CD4-positive, alpha-beta T cell treated with Interleukin-4 for 1 hour (primary cell): ENCODE measurements around the gene CXCL12.

Source experiments
- DNase-seq, 2 donors: peaks; one replicate each; pipeline ENCODE4 v3.0.0-alpha.2; 2020 to 2022

The CXCL12 gene

GRCh38 chr10:44385026-44385695 lies at the start of gene CXCL12:
CXCL12 (minus strand) TSS chr10:44385097; CDS start chr10:44385005, 92 bp downstream.
- no peak for DNase-seq

DNA sequence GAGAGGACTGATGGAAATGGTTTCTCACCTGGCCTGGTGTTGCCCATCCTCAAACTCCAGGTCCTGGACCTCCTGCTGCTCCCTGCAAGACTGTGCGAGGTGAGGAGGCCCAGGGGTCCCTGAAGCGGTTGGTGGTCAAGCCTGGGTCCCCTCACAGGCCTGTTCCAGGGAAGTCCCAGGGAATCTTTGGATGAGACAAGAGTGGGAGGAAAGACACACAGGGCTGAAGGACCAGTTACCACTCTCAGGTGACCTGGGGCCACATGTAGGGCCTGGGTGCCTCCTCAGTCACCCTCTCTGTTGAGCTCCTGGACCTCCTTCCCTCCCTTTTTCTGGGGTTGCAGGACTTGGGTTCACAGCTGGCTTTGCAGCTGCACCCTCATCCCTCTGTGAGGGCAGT lies 42.6 kb upstream of the CXCL12 start:
- DNase-seq = no peak

DNA sequence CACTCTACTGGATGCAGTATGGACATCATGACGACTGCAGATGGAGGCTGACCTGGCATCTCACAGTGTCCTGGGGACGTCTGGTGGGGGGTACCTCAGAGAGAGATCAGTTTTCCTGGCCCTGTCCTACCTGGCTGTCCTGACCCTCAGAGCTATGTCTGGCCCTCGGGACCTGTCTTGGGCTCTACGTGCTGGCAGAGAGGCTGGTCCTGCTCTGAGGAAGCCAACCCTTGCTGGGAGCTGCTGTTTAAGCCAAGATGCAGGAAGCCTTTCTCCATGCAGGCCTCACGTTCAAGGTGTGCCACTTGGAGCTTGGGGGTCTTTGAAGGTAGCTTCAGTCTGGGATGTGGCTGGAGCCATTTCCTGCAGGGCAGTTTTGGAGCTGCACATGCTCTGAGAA lies 42.1 kb upstream of the CXCL12 start:
- no peak for DNase-seq

DNA sequence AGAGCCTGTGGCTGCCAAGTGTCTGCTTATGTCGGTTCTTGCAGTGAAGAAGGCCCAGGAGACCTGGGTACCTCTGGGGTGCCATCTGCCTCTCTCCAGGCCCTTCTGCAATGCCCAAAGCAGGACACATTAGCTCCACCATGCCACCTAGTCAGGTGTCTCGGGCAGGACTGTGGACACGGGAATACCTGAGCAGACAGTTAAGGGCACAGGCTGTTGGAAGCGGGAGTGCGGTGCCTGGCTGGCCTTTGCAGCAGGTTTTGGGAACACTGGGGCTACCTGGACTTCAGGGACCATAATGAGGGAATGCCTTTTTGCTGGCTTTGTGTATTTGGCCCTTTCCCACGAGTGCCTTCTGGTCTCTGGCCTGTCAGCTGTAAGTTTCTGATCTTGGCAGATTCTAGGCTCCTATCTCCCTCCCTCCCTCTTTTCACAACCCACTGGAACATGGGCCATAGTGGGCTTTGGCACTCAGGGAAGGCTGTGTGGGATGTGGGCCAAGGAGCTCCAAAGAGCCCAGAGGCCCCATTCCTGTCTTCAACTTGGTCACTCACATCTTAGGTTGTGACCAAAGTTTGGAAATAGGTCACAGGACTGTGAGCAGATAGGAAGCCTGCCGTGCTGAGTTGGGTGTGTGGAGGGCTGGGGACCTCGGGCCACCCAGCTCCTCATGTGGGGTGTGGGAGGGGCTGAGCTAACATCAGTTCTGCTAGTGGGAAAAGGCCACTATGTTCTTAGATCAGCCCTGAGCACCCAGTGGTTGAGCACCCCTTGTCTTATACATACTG lies 41.5 kb upstream of the CXCL12 start:
- no peak for DNase-seq

GRCh38 chr10:44425466-44425865 lies 40.6 kb upstream of the CXCL12 start:
- no peak for DNase-seq

GRCh38 chr10:44424957-44425356 lies 40.1 kb upstream of the CXCL12 start:
- no peak for DNase-seq

DNA sequence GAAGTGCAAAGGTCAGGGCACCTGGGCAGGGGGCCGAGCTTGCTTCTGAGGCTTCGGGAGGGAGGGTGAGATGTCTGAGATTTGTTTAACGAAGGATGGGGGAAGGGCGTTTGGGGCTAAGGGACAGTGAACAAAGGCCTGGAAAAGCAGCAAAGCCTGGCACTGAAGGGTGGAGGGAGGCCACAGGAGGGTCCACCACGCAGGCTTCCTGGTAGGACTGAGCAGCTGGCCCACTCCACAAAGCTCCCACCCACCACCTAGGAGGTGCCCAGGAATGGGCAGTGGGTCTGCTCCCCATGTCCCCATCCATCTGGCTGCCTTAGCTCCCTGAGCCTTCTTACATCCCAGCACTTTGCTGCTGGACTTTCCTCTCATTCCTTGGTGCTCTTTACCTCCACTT lies 39.4 kb upstream of the CXCL12 start:
- no peak for DNase-seq

- DNase-seq = no peak
Measured at GRCh38 chr10:44422570-44423101, 37.7 kb upstream of the CXCL12 start.

- DNase-seq = no peak
Measured at GRCh38 chr10:44422153-44422552, 37.3 kb upstream of the CXCL12 start.

GRCh38 chr10:44419790-44420549 lies 35.1 kb upstream of the CXCL12 start:
- no peak for DNase-seq

GRCh38 chr10:44418637-44419036 lies 33.7 kb upstream of the CXCL12 start:
- no peak for DNase-seq

DNA sequence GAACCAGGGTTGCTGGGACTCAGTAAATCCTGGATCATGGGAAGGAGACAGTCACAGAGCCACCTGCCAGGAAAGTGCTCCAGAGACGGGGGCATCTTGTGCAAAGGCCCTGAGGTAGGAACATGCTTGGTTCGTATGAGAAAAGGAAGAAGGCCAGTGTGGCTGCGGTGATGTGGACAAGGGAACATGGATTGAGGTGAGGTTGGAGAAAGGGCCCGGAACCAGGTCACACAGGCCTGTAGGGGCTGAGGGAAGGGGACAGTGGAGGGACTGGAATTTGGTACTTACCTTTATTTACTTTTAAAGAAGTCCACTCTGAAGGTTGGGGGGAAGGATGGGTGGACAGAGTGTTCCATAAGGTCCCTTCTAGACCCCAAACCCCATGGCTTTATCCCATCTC lies 32.9 kb upstream of the CXCL12 start:
- DNase-seq = no peak

DNA sequence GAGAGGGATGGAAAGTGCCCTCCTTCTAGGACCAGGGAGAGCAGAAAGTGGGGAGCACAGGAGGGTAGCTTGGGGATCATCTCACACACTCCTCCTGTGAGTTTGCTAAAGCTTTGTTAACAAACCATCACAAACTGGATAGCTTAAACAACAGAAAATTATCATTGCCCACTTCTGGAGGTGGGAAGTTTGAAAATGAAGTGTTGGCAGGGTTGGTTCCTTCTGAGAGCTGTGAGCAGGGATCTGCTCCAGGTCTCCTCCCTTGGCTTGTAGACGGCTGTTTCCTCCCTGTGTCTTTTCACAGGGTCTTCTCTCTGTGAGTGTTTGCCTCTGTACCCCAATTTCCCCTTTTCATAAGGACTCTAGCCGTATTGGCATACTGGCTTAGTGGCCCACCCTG lies 32.0 kb upstream of the CXCL12 start:
- DNase-seq = no peak

DNA sequence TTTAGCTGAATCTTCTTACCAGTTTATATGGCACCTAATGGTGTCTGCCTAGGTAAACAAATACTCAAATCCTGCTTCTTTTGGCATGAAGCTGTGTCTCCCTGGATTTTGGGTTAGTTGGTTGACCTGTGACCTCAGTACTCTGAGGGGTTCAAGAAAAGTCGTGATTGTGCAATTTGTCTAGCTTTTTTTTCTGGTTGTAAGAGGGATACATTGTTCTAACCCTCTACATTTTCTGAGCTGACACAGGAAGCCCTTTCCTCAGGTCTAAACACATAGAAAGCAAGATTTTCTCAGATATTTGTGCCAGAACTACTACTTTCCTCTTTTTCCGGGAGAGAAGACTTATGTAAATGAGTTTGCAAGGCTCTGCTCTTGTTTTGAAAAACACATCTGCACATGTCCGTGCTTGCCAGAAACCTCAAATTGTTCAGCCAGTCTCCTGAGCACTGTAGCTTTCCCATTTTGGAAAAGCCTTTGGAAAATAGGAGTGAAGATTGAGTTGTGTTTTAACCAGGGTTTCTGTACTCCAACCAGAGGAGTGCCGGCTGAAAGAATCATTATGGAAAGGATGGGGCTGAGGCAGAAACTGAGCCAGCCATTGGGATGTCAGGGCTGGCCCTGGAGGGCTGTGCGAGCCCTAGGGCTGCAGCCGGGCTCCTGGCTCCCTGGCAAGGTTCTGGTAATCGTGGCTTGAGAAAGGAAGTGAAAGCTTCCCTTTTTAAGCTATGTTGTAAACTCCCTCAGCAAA lies 31.3 kb upstream of the CXCL12 start:
- DNase-seq = no peak

GRCh38 chr10:44415121-44415520 lies 30.2 kb upstream of the CXCL12 start:
- no peak for DNase-seq

GRCh38 chr10:44413416-44413815 lies 28.5 kb upstream of the CXCL12 start:
- DNase-seq = no peak

DNA sequence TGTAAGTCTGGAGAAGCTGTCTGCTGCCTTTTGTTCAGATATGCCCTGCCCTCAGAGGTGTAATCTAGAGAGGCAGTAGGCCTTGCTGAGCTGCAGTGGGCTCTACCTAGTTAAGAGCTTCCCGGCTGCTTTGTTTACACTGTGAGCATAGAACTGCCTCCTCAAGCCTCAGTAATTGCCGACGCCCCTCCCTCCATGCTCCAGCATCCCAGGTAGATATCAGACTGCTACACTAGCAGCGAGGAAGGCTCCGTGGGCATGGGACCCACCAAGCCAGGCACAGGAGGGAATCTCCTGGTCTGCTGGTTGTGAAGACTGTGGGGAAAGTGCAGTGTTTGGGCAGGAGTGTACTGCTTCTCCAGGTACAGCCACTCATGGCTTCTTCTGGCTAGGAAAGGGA lies 26.4 kb upstream of the CXCL12 start:
- no peak for DNase-seq

DNA sequence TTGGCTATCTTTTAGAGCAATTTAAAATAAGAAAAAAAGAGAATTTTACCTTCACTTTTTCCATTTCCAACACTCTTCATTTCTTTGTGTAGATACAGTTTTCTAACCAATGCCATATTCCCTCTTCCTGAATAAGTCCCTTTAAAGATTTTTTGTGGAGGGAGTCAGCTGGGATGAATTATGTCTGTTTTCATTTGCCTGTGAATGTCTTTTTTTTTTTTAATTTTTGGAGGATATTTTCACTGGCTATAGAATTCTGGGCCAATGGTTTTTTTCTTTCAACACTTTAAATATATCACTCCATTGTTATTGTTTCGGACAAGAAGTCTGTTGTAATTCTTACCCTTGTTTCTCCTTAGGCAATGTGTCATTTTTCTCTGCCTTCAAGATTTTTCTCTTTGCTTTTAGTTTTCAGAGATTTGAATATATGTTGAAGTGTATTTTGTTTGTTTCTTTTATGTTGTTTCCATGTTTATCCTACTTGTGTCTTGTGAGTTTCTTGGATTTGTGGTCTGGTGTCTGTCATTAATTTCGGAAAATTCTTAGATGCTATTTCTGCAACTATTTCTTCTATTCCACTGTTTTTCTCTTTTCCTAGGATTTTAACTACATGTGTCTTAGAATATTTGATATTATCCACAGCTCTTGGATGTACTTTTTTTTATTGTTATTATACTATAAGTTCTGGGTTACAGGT lies 20.0 kb upstream of the CXCL12 start:
- no peak for DNase-seq

DNA sequence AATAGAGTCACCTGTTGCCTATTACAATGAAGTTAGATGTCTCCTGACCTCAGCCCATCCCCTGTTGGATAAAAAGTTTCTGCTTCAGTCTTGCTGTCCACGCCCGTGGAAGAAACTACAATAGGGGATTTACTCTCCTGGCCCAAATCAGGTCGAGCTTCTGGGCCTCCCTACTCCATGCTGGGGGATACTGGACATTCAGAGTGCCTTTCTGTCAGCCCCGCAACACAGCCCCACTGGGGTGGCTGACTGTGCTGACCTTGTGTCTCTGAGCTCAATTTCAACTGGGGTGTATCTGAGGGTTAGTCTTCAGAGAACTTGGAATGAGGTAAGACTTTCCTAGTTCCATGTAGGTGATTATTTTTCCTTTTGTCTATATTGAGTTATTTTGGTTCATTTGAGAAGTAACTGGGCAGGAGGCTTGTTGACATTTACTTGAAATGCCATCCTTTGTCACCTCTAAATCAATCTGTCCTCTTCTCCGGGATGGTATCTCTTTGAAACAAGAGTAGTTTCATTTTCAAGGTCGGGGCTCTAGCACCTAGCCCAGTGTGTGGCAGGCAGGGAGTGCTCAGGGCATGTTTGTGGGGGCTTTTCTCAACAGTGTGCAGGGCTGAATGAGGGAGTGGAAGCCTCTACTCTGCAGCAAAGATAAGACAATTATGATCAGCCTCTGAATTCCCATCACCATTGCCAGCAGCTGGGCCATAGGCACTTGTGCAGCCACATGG lies 17.7 kb upstream of the CXCL12 start:
- DNase-seq = no peak

DNA sequence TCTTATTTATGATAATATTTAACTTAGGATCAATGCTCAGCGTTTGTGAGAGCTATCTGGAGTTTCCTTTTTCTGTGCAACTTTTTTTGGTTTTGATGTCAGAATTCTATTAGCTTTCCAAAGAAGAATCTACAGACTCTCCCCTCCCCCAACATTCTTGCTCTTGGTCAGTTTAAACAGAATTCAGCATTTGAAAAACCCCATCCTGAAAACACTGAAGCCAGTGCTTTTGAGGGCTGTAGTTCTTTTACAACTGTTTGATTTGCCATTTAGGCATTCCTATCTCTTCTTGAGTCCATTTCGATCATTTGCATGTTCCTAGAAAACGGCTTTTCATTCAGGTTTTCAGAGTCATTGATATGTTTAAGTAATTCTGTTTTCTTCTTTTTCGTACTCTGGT lies 15.6 kb upstream of the CXCL12 start:
- DNase-seq = no peak

DNA sequence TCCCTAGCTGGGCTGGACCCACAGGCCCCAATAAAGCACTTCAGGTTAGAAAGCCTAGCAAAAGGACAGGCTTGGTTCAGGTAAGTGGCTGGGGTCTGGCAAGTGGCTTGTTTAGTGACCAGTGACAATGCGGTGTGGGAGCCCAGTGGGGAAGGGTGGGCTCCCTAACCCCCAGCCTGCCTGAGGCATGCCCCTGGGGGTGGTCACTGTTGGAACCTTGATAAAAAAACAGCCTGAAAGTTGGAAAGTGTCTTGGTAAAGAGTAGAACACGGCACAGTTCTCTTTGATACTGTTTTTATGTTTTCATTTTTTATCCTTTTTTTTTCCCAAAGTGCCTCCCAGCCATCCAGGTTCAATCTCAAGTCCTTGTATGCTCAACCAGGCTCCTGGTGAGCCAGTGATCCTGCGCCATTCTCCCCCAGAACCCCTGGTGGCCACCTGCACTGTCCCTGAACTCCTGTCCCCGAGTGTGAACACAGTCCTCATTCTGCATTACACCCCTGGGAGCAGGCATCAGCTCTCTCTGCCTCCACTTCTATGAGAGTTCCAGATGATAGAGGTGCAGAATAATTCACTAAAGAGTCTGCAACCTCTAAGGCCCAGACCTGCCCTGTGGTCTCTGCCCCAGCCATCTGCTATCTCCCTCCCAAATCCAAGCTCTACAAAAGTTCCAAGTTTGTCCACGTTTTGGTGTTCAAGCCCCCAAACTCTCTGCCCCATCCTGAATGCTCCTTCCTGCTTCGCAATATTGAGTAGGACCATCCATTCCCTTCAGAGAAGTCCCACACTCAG lies 15.0 kb upstream of the CXCL12 start:
- DNase-seq = no peak
